IMR-90 (cell line): Measurements from ENCODE around the gene CLMP. TPM values are rescaled to one million over a fixed set of nuclear protein-coding genes. Genes with fewer than 3 reads are reported as not detected.

Experiments
- ATAC-seq: fragments of 200-7000 bp; cut with Tn5 transposase; 2 replicates; pipeline ENCODE4 v1.9.1; 2020; ENCODE audit warnings: low read depth, mild to moderate bottlenecking, moderate library complexity
- BruUV-seq: library from RNA; stranded (reverse); fragments of 400-500 nt; replicated peaks from 2 replicates; lab custom pipeline; 2021; lab: Mats Ljungman, UMichigan
- CTCF ChIA-PET: fragments of 300-600 bp; formaldehyde crosslinking; extraction: SDS; loops from one replicate; lab custom pipeline; 2021; ENCODE audit warnings: antibody characterized with exemption; lab: Yijun Ruan, JAX
- POLR2A ChIA-PET: fragments of 300-600 bp; sonication (Branson Sonifier 250); formaldehyde crosslinking; loops from one replicate; lab custom pipeline; 2022; ENCODE audit warnings: antibody characterized with exemption; ENCODE audit not compliant: unreplicated experiment; lab: Charles Lee
- DNase-seq: peaks from one replicate; pipeline ENCODE4 v3.0.0; 2013
- H2AFZ ChIP-seq: replicated peaks from 2 replicates; pipeline ENCODE3; 2013; ENCODE audit warnings: low read length, mild to moderate bottlenecking; ENCODE audit not compliant: poor library complexity
- H2AK5ac ChIP-seq: 2 replicates; pipeline ENCODE4 v1.6.1; 2013; ENCODE audit warnings: low read depth, low read length, inconsistent platforms
- H2AK9ac ChIP-seq: replicated peaks from 2 replicates; pipeline ENCODE3; 2013; ENCODE audit warnings: mild to moderate bottlenecking, low read depth, low read length, moderate library complexity; ENCODE audit not compliant: poor library complexity
- H2BK120ac ChIP-seq: 2 replicates; pipeline ENCODE4 v1.6.1; 2013; ENCODE audit warnings: low read depth, low read length, inconsistent platforms
- H2BK15ac ChIP-seq: 3 replicates; pipeline ENCODE4 v1.6.1; 2013; ENCODE audit warnings: low read depth, low read length, inconsistent platforms
- H2BK20ac ChIP-seq: 2 replicates; pipeline ENCODE4 v1.6.1; 2013; ENCODE audit warnings: low read depth, mild to moderate bottlenecking, inconsistent platforms, low read length, moderate library complexity
- H2BK5ac ChIP-seq: 2 replicates; pipeline ENCODE4 v1.6.1; 2013; ENCODE audit warnings: mild to moderate bottlenecking, low read depth, low read length, inconsistent platforms; ENCODE audit not compliant: poor library complexity, severe bottlenecking
- H3K14ac ChIP-seq: replicated peaks from 2 replicates; pipeline ENCODE4 v1.6.1; 2013; ENCODE audit warnings: low read depth, low read length, inconsistent platforms
- H3K18ac ChIP-seq: 2 replicates; pipeline ENCODE4 v1.6.1; 2013; ENCODE audit warnings: low read depth, low read length, control low read depth
- H3K23ac ChIP-seq: 2 replicates; pipeline ENCODE4 v1.6.1; 2013; ENCODE audit warnings: low read depth, low read length, inconsistent platforms
- H3K27ac ChIP-seq: 2 replicates; pipeline ENCODE4 v1.5.1; 2013; ENCODE audit warnings: mild to moderate bottlenecking, control low read depth, low read length; ENCODE audit not compliant: insufficient read depth
- H3K27me3 ChIP-seq: 2 replicates; pipeline ENCODE4 v1.6.1; 2013; ENCODE audit warnings: low read length; ENCODE audit not compliant: control insufficient read depth, insufficient read depth
- H3K36me3 ChIP-seq: 2 replicates; pipeline ENCODE4 v1.6.1; 2013; ENCODE audit warnings: low read length, mixed read lengths; ENCODE audit not compliant: control insufficient read depth, insufficient read depth
- H3K4ac ChIP-seq: 2 replicates; pipeline ENCODE4 v1.6.1; 2013; ENCODE audit warnings: low read depth, low read length, inconsistent platforms
- H3K4me1 ChIP-seq: 2 replicates; pipeline ENCODE4 v1.6.1; 2013; ENCODE audit warnings: low read length, mixed read lengths; ENCODE audit not compliant: control insufficient read depth, insufficient read depth
- H3K4me2 ChIP-seq: 2 replicates; pipeline ENCODE4 v1.6.1; 2013; ENCODE audit warnings: low read depth, mild to moderate bottlenecking, control low read depth, low read length, moderate library complexity
- H3K4me3 ChIP-seq: 2 replicates; pipeline ENCODE4 v1.5.1; 2013; ENCODE audit warnings: low read depth, mild to moderate bottlenecking, control low read depth, low read length, moderate library complexity; ENCODE audit not compliant: insufficient read depth
- H3K56ac ChIP-seq: 2 replicates; pipeline ENCODE4 v1.6.1; 2013; ENCODE audit warnings: low read length, inconsistent platforms; ENCODE audit not compliant: insufficient read depth; ENCODE audit errors: extremely low read depth
- H3K79me1 ChIP-seq, 2 experiments: 2 replicates each; pipeline ENCODE4 v1.6.1; 2013; ENCODE audit warnings: low read length in 2 of 2, inconsistent platforms in 1 of 2, low read depth in 1 of 2
- H3K9ac ChIP-seq: 2 replicates; pipeline ENCODE4 v1.6.1; 2013; ENCODE audit warnings: low read depth, low read length, control low read depth
- H3K9me1 ChIP-seq: 2 replicates; pipeline ENCODE4 v1.6.1; 2013; ENCODE audit warnings: low read length, inconsistent platforms; ENCODE audit not compliant: insufficient read depth
- H3K9me3 ChIP-seq: 2 replicates; pipeline ENCODE4 v1.6.1; 2013; ENCODE audit warnings: low read length; ENCODE audit not compliant: control insufficient read depth, insufficient read depth
- H4K20me1 ChIP-seq: 2 replicates; pipeline ENCODE4 v1.6.1; 2013; ENCODE audit warnings: low read length, inconsistent platforms; ENCODE audit not compliant: insufficient read depth
- H4K5ac ChIP-seq: 2 replicates; pipeline ENCODE4 v1.6.1; 2013; ENCODE audit warnings: mild to moderate bottlenecking, low read depth, low read length, control low read depth
- H4K8ac ChIP-seq, 2 experiments: 2 replicates each; pipeline ENCODE4 v1.6.1; 2013; ENCODE audit warnings: low read depth in 2 of 2, low read length in 2 of 2, control low read depth in 1 of 2, inconsistent platforms in 1 of 2
- H4K91ac ChIP-seq: 2 replicates; pipeline ENCODE4 v1.6.1; 2013; ENCODE audit warnings: low read depth, low read length, inconsistent platforms; ENCODE audit not compliant: insufficient read depth
- BHLHE40 ChIP-seq: fragments of 150-350 bp; IDR thresholded peaks from 2 replicates; pipeline ENCODE4 v1.6.1; 2016; ENCODE audit warnings: mild to moderate bottlenecking, low read depth, low read length
- CEBPB ChIP-seq: IDR thresholded peaks from 2 replicates; pipeline ENCODE4 v1.6.1; 2012; ENCODE audit warnings: low read depth, low read length, improper control_type of control experiment
- CHD1 ChIP-seq: IDR thresholded peaks from 2 replicates; pipeline ENCODE4 v1.6.1; 2012; ENCODE audit warnings: low read depth, low read length, improper control_type of control experiment
- CTCF ChIP-seq: conservative IDR thresholded peaks from 2 replicates; pipeline ENCODE4 v1.5.1; 2012; ENCODE audit warnings: mild to moderate bottlenecking, low read depth, low read length, improper control_type of control experiment
- ELK1 ChIP-seq: fragments of 150-350 bp; IDR thresholded peaks from 2 replicates; pipeline ENCODE4 v1.6.1; 2016; ENCODE audit warnings: low read depth, mild to moderate bottlenecking, low read length, moderate library complexity, borderline replicate concordance
- FOS ChIP-seq: fragments of 150-350 bp; IDR thresholded peaks from 2 replicates; pipeline ENCODE4 v1.6.1; 2016; ENCODE audit warnings: low read depth, low read length
- MAFK ChIP-seq: IDR thresholded peaks from 2 replicates; pipeline ENCODE4 v1.6.1; 2012; ENCODE audit warnings: low read depth, low read length, improper control_type of control experiment
- MAZ ChIP-seq: IDR thresholded peaks from 2 replicates; pipeline ENCODE4 v1.6.1; 2012; ENCODE audit warnings: low read depth, mild to moderate bottlenecking, low read length, improper control_type of control experiment, moderate library complexity, borderline replicate concordance
- MXI1 ChIP-seq: IDR thresholded peaks from 2 replicates; pipeline ENCODE4 v1.6.1; 2012; ENCODE audit warnings: low read depth, mild to moderate bottlenecking, low read length, moderate library complexity, borderline replicate concordance
- NFE2L2 ChIP-seq: fragments of 150-350 bp; IDR thresholded peaks from 2 replicates; pipeline ENCODE4 v1.6.1; 2016; ENCODE audit warnings: low read depth, mild to moderate bottlenecking, low read length
- POLR2A ChIP-seq: IDR thresholded peaks from 2 replicates; pipeline ENCODE4 v1.6.1; 2012; ENCODE audit warnings: mild to moderate bottlenecking, low read depth, low read length
- RAD21 ChIP-seq: IDR thresholded peaks from 2 replicates; pipeline ENCODE4 v1.6.1; 2012; ENCODE audit warnings: low read length, improper control_type of control experiment
- RCOR1 ChIP-seq: IDR thresholded peaks from 2 replicates; pipeline ENCODE4 v1.6.1; 2012; ENCODE audit warnings: mild to moderate bottlenecking, low read length, improper control_type of control experiment; ENCODE audit not compliant: insufficient replicate concordance
- RFX5 ChIP-seq: IDR thresholded peaks from 2 replicates; pipeline ENCODE4 v1.8.0; 2012; ENCODE audit warnings: low read depth, mild to moderate bottlenecking, low read length, moderate library complexity
- SMC3 ChIP-seq: fragments of 150-350 bp; IDR thresholded peaks from 2 replicates; pipeline ENCODE4 v1.6.1; 2016; ENCODE audit warnings: low read depth, mild to moderate bottlenecking, antibody characterized with exemption, low read length, moderate library complexity
- WGBS, 2 experiments: methylation state at CpG; one replicate each; pipeline versions ENCODE4 v1.1.5 to v1.1.7; 2013; ENCODE audit warnings: missing lambda C conversion rate in 2 of 2; ENCODE audit not compliant: insufficient read length in 1 of 2; ENCODE audit errors: extremely low coverage in 2 of 2; 5-methylcytosine and 5-hydroxymethylcytosine counted together
- dilution Hi-C: fragments of 300-500 bp; cut with HindIII; formaldehyde crosslinking; loops from one replicate; pipeline ENCODE4 v1.14.3; 2018; ENCODE audit warnings: low sequenced_read_pairs; ENCODE audit not compliant: unreplicated experiment
- in situ Hi-C: fragments of 300-500 bp; cut with MboI; formaldehyde crosslinking; loops from 3 replicates; pipeline ENCODE4 v1.14.3; 2019; ENCODE audit warnings: low sequenced_read_pairs, inconsistent platforms, mixed read lengths
- intact Hi-C: fragments of 100-400 bp; cut with micrococcal nuclease; formaldehyde crosslinking; loops from 2 replicates; pipeline ENCODE4 v1.10.0; 2022
- polyA plus RNA-seq, 3 experiments: library from polyadenylated mRNA; depleted of rRNA; stranded (reverse); fragments of >200 nt; gene quantifications; 2 replicates each; pipeline ENCODE4 v1.2.3, GENCODE V29; 2012; ENCODE audit warnings: low replicate concordance in 1 of 3
- total RNA-seq: library from RNA; depleted of rRNA; stranded (reverse); fragments of >200 nt; gene quantifications from 2 replicates; pipeline ENCODE4 v1.2.3, GENCODE V29; 2012
- TF ChIP-seq, protein P1 (sequence below): fragments of 150-350 bp; IDR thresholded peaks from 2 replicates; pipeline ENCODE4 v1.6.1; 2017; ENCODE audit warnings: mild to moderate bottlenecking, antibody characterized with exemption, low read length, low read depth

CLMP gene
- total and polyA plus RNA-seq, 2 of the 4 experiments (the other 2 are of a cell fraction), result 54.7 to 95.7 TPM

GRCh38 chr11:123051146-123051545 is 143.9 kb downstream of the CLMP start:
- H3K9me3 ChIP-seq, result no peaks in the 10 kb centered on the region
- ATAC-seq (no peak), DNase-seq (no peak)
- H3K27ac ChIP-seq, result no peak overlapping the region
- TF ChIP-seq FOS (no peak), NFE2L2 (no peak), RFX5 (no peak), CHD1 (no peak), ELK1 (no peak), MXI1 (no peak), CEBPB (no peak), RCOR1 (no peak), MAZ (no peak), POLR2A (no peak), SMC3 (no peak), MAFK (no peak), RAD21 (no peak), CTCF (no peak), BHLHE40 (no peak)
- TF ChIP-seq, protein P1, sequence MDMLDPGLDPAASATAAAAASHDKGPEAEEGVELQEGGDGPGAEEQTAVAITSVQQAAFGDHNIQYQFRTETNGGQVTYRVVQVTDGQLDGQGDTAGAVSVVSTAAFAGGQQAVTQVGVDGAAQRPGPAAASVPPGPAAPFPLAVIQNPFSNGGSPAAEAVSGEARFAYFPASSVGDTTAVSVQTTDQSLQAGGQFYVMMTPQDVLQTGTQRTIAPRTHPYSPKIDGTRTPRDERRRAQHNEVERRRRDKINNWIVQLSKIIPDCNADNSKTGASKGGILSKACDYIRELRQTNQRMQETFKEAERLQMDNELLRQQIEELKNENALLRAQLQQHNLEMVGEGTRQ, result no peak
- H3K23ac ChIP-seq, result no peak overlapping the region
- WGBS, 2 experiments, result no CpG with 5 or more reads among the region's 9 CpGs
- no peak overlapping the region for H3K9ac ChIP-seq
- H3K4me3 ChIP-seq, result no peak overlapping the region
- H4K5ac ChIP-seq, result no peak overlapping the region
- H3K18ac ChIP-seq, result no peak overlapping the region
- H2BK5ac ChIP-seq, result no peak overlapping the region
- H3K27me3 ChIP-seq, result peaks cover 11% of the 10 kb centered on the region
- no peak overlapping the region for H3K56ac ChIP-seq
- no TSS peak for BruUV-seq
- H2BK15ac ChIP-seq, result no peak overlapping the region
- H2AK5ac ChIP-seq, result no peak overlapping the region
- dilution Hi-C loops, result no loop called here
- ChIA-PET POLR2A (no interaction called here), CTCF (interaction anchor here (0.7 kb wide), 1 partner anchor 423 kb away, joined by 3 read pairs; no protein-coding TSS in a partner anchor)
- no peak overlapping the region for H2AFZ ChIP-seq
- H4K20me1 ChIP-seq, result peaks cover 31% of the 10 kb centered on the region
- H2BK120ac ChIP-seq, result no peak overlapping the region
- no peak overlapping the region for H4K91ac ChIP-seq
- H2BK20ac ChIP-seq, result no peak overlapping the region
- H3K4ac ChIP-seq, result no peak overlapping the region
- no peak overlapping the region for H3K4me2 ChIP-seq
- in situ Hi-C loops, result no loop called here
- H3K4me1 ChIP-seq, result no peaks in the 10 kb centered on the region
- no peak overlapping the region for H3K14ac ChIP-seq
- no peak overlapping the region for H2AK9ac ChIP-seq
- intact Hi-C loops, result no loop called here
- peaks cover 18% of the 10 kb centered on the region for H3K36me3 ChIP-seq
- H3K9me1 ChIP-seq, result 0 out of 2 replicates have a peak, but pooled peaks cover 3% of the 10 kb centered on the region
- H4K8ac ChIP-seq, result no peak overlapping the region
- H3K79me1 ChIP-seq, result peaks cover 2% of the 10 kb centered on the region in 2 experiments; a peak in 2 of 4 replicates
